CD4-positive, alpha-beta T cell treated with Interleukin-17A for 4 hours (primary cell): ENCODE results near the gene PPCDC.

Experiments
- DNase-seq: peaks from one replicate; pipeline ENCODE4 v3.0.0-alpha.2; 2020; ENCODE audit warnings: mixed read lengths

PPCDC gene

GRCh38 chr15:75023181-75023871 lies at the start of gene PPCDC:
Gene PPCDC, plus strand, starts transcription at chr15:75023590. Its CDS starts 4,729 bp downstream, at chr15:75028319.
- DNase-seq, result peak; percentile 94

GRCh38 chr15:74976159-74976558 lies 47.2 kb upstream of the PPCDC start:
- no peak for DNase-seq

GRCh38 chr15:74977599-74977998 lies 45.8 kb upstream of the PPCDC start:
- DNase-seq, result no peak

- DNase-seq, result no peak
Measured at GRCh38 chr15:74978077-74978476, 45.3 kb upstream of the PPCDC start.

- DNase-seq, result peak; percentile 46
Measured at GRCh38 chr15:74978503-74978902, 44.9 kb upstream of the PPCDC start.

GRCh38 chr15:74982183-74982582 lies 41.2 kb upstream of the PPCDC start:
- no peak for DNase-seq

GRCh38 chr15:74983725-74984231 lies 39.6 kb upstream of the PPCDC start:
- no peak for DNase-seq

- peak; percentile 42 for DNase-seq
Measured at GRCh38 chr15:74988007-74988800, 35.2 kb upstream of the PPCDC start.

- DNase-seq, result no peak
Measured at GRCh38 chr15:74989527-74989926, 33.9 kb upstream of the PPCDC start.

- DNase-seq, result no peak
Measured at GRCh38 chr15:74992619-74993018, 30.8 kb upstream of the PPCDC start.

GRCh38 chr15:74994236-74994635 lies 29.2 kb upstream of the PPCDC start:
- no peak for DNase-seq

- DNase-seq, result no peak
Measured at GRCh38 chr15:74994685-74995084, 28.7 kb upstream of the PPCDC start.

GRCh38 chr15:74995182-74995778 lies 28.1 kb upstream of the PPCDC start, which contains the start of gene SCAMP5:
Gene SCAMP5, plus strand, starts transcription at chr15:74995563. Its CDS starts 16,277 bp downstream, at chr15:75011840.
- DNase-seq, result peak; percentile 90

GRCh38 chr15:74995779-74996765 lies 27.3 kb upstream of the PPCDC start:
- no peak for DNase-seq

- DNase-seq, result no peak
Measured at GRCh38 chr15:74997141-74997540, 26.2 kb upstream of the PPCDC start.

GRCh38 chr15:74997543-74997942 lies 25.8 kb upstream of the PPCDC start:
- no peak for DNase-seq

GRCh38 chr15:75001310-75001709 lies 22.1 kb upstream of the PPCDC start:
- DNase-seq, result no peak

- DNase-seq, result no peak
Measured at GRCh38 chr15:75002398-75002797, 21.0 kb upstream of the PPCDC start.

- no peak for DNase-seq
Measured at GRCh38 chr15:75007216-75007615, 16.2 kb upstream of the PPCDC start.

GRCh38 chr15:75008221-75008625 lies 15.2 kb upstream of the PPCDC start:
- no peak for DNase-seq

- DNase-seq, result no peak
Measured at GRCh38 chr15:75008629-75009326, 14.6 kb upstream of the PPCDC start.

- no peak for DNase-seq
Measured at GRCh38 chr15:75016431-75016830, 7.0 kb upstream of the PPCDC start.
